ENCODE data around the gene SLC25A41. TPM values are rescaled to one million over a fixed set of nuclear protein-coding genes. Genes with fewer than 3 reads are reported as not detected.

SLC25A41 gene
- total and polyA plus RNA-seq, 2 of the 13 experiments (the other 11 are each of a cell fraction or from before 2014, with no cell fraction given): 0.33 to 0.95 TPM

GRCh38 chr19:6402837-6403608 lies 30.5 kb downstream of the SLC25A41 start (continued):
- TF ChIP-seq ZFP91 (CRISPR knock-in tag; IDR thresholded peaks at IDR 0.05; ENCODE audit: borderline replicate concordance) (peak; percentile 51; the same call in 1 of the 2 replicates), ATF7-NPFF (CRISPR knock-in tag; IDR thresholded peaks at IDR 0.05; ENCODE audit: low read depth) (no peak), BRF2 (CRISPR knock-in tag; IDR thresholded peaks at IDR 0.05) (no peak), CHD2 (IDR thresholded peaks at IDR 0.05; ENCODE audit: low read depth, low read length) (no peak), CREB1 (IDR thresholded peaks at IDR 0.05) (no peak), CREB1 (CRISPR knock-in tag; IDR thresholded peaks at IDR 0.05) (peak; percentile 35; the same call in 1 of the 2 replicates), ZNF501 (CRISPR knock-in tag; IDR thresholded peaks at IDR 0.05) (peak; percentile 41; the same call in 1 of the 2 replicates), HNRNPLL (IDR thresholded peaks at IDR 0.05; ENCODE audit: low read depth, low read length, poor library complexity, severe bottlenecking) (no peak), ZSCAN20 (CRISPR knock-in tag; IDR thresholded peaks at IDR 0.05; ENCODE audit: borderline replicate concordance) (no peak), MTA1 (CRISPR knock-in tag; IDR thresholded peaks at IDR 0.05; ENCODE audit: borderline replicate concordance) (peak; percentile 58; the same call in 1 of the 2 replicates), KLF13 (CRISPR knock-in tag; IDR thresholded peaks at IDR 0.05) (no peak), ZNF264 (CRISPR knock-in tag; IDR thresholded peaks at IDR 0.05) (no peak), ZNF274 (CRISPR knock-in tag; IDR thresholded peaks at IDR 0.05) (peak; percentile 44; the same call in 1 of the 2 replicates), ZNF569 (CRISPR knock-in tag; IDR thresholded peaks at IDR 0.05; ENCODE audit: borderline replicate concordance) (no peak), ZFP1 (CRISPR knock-in tag; IDR thresholded peaks at IDR 0.05) (no peak), NR2F1 (CRISPR knock-in tag; IDR thresholded peaks at IDR 0.05) (peak; percentile 82 to 83), IRX3 (CRISPR knock-in tag; IDR thresholded peaks at IDR 0.05; ENCODE audit: borderline replicate concordance, low read depth) (no peak), ZKSCAN1 (IDR thresholded peaks at IDR 0.05; ENCODE audit: low read length) (no peak), MBNL3 (CRISPR knock-in tag; conservative IDR thresholded peaks at IDR 0.05) (no peak), ZNF589 (CRISPR knock-in tag; conservative IDR thresholded peaks at IDR 0.05) (no peak), ZNF747 (CRISPR knock-in tag; IDR thresholded peaks at IDR 0.05; ENCODE audit: borderline replicate concordance) (0 out of 2 replicates have a peak, but pooled peaks have one; percentile 20), GTF3A (CRISPR knock-in tag; conservative IDR thresholded peaks at IDR 0.05) (no peak)
- TF ChIP-seq, protein P1, sequence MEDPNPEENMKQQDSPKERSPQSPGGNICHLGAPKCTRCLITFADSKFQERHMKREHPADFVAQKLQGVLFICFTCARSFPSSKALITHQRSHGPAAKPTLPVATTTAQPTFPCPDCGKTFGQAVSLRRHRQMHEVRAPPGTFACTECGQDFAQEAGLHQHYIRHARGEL (CRISPR knock-in tag; IDR thresholded peaks at IDR 0.05): no peak
- TF ChIP-seq, protein P2, sequence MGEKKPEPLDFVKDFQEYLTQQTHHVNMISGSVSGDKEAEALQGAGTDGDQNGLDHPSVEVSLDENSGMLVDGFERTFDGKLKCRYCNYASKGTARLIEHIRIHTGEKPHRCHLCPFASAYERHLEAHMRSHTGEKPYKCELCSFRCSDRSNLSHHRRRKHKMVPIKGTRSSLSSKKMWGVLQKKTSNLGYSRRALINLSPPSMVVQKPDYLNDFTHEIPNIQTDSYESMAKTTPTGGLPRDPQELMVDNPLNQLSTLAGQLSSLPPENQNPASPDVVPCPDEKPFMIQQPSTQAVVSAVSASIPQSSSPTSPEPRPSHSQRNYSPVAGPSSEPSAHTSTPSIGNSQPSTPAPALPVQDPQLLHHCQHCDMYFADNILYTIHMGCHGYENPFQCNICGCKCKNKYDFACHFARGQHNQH (CRISPR knock-in tag; IDR thresholded peaks at IDR 0.05): no peak

All from HepG2 (cell line).